HUES6 (cell line): Measurements from ENCODE around the gene CCR3.

ENCODE experiments used
- H3K27ac ChIP-seq: 2 replicates; pipeline ENCODE4 v1.7.0; 2013; ENCODE audit warnings: low read depth, mild to moderate bottlenecking, low read length, inconsistent platforms
- H3K27me3 ChIP-seq: 2 replicates; pipeline ENCODE4 v1.6.1; 2013; ENCODE audit warnings: low read length; ENCODE audit not compliant: control insufficient read depth, insufficient read depth
- H3K36me3 ChIP-seq: 2 replicates; pipeline ENCODE4 v1.6.1; 2013; ENCODE audit warnings: low read length; ENCODE audit not compliant: control insufficient read depth, insufficient read depth
- H3K4me1 ChIP-seq: 2 replicates; pipeline ENCODE4 v1.6.1; 2013; ENCODE audit warnings: low read length; ENCODE audit not compliant: control insufficient read depth, insufficient read depth
- H3K4me3 ChIP-seq: 2 replicates; pipeline ENCODE4 v1.5.1; 2013; ENCODE audit warnings: low read depth, low read length
- H3K9ac ChIP-seq: one replicate; pipeline ENCODE4 v1.6.1; 2013; ENCODE audit warnings: mild to moderate bottlenecking, low read length
- H3K9me3 ChIP-seq: 2 replicates; pipeline ENCODE4 v1.6.1; 2013; ENCODE audit warnings: low read depth, low read length; ENCODE audit not compliant: control insufficient read depth, insufficient read depth

Gene CCR3

GRCh38 chr3:46221391-46221790 is 20.9 kb upstream of the CCR3 start:
- no peaks in the 10 kb centered on the region for H3K36me3 ChIP-seq
- peaks cover 4% of the 10 kb centered on the region; the same call in 1 of the 2 replicates for H3K9me3 ChIP-seq
- H3K27ac ChIP-seq = no peak overlapping the region
- no peaks in the 10 kb centered on the region for H3K27me3 ChIP-seq
- no peak overlapping the region for H3K4me3 ChIP-seq
- H3K4me1 ChIP-seq = no peaks in the 10 kb centered on the region
- H3K9ac ChIP-seq = no peak overlapping the region

GRCh38 chr3:46221938-46222337 is 20.3 kb upstream of the CCR3 start:
- H3K4me3 ChIP-seq = no peak overlapping the region
- no peaks in the 10 kb centered on the region for H3K27me3 ChIP-seq
- no peaks in the 10 kb centered on the region for H3K4me1 ChIP-seq
- H3K36me3 ChIP-seq = no peaks in the 10 kb centered on the region
- H3K9ac ChIP-seq = no peak overlapping the region
- no peak overlapping the region for H3K27ac ChIP-seq
- peaks cover 6% of the 10 kb centered on the region; the same call in 1 of the 2 replicates for H3K9me3 ChIP-seq

GRCh38 chr3:46222435-46223161 is 19.7 kb upstream of the CCR3 start:
- H3K4me1 ChIP-seq = no peaks in the 10 kb centered on the region
- H3K9ac ChIP-seq = no peak overlapping the region
- no peak overlapping the region for H3K27ac ChIP-seq
- no peaks in the 10 kb centered on the region for H3K27me3 ChIP-seq
- no peak overlapping the region for H3K4me3 ChIP-seq
- H3K36me3 ChIP-seq = no peaks in the 10 kb centered on the region
- peaks cover 6% of the 10 kb centered on the region; the same call in 1 of the 2 replicates for H3K9me3 ChIP-seq

GRCh38 chr3:46228260-46229242 is 13.7 kb upstream of the CCR3 start:
- Histone ChIP-seq H3K9ac (no peak overlapping the region), H3K36me3 (no peaks in the 10 kb centered on the region), H3K27me3 (no peaks in the 10 kb centered on the region), H3K4me3 (no peak overlapping the region), H3K27ac (no peak overlapping the region), H3K9me3 (peaks cover 3% of the 10 kb centered on the region; the same call in 1 of the 2 replicates), H3K4me1 (no peaks in the 10 kb centered on the region)

GRCh38 chr3:46231323-46231722 is 10.9 kb upstream of the CCR3 start:
- Histone ChIP-seq H3K9me3 (peaks cover 3% of the 10 kb centered on the region; the same call in 1 of the 2 replicates), H3K36me3 (no peaks in the 10 kb centered on the region), H3K27me3 (no peaks in the 10 kb centered on the region), H3K4me1 (no peaks in the 10 kb centered on the region), H3K27ac (no peak overlapping the region), H3K9ac (no peak overlapping the region), H3K4me3 (no peak overlapping the region)

GRCh38 chr3:46233194-46233593 is 9.1 kb upstream of the CCR3 start:
- Histone ChIP-seq H3K9ac (no peak overlapping the region), H3K36me3 (no peaks in the 10 kb centered on the region), H3K27me3 (no peaks in the 10 kb centered on the region), H3K4me3 (no peak overlapping the region), H3K27ac (no peak overlapping the region), H3K4me1 (no peaks in the 10 kb centered on the region), H3K9me3 (no peaks in the 10 kb centered on the region)

- Histone ChIP-seq H3K36me3 (no peaks in the 10 kb centered on the region), H3K27me3 (no peaks in the 10 kb centered on the region), H3K4me1 (peaks cover 11% of the 10 kb centered on the region), H3K27ac (no peak overlapping the region), H3K9ac (no peak overlapping the region), H3K4me3 (no peak overlapping the region), H3K9me3 (no peaks in the 10 kb centered on the region)
Observed at GRCh38 chr3:46235425-46235824, 6.8 kb upstream of the CCR3 start.

- Histone ChIP-seq H3K9ac (no peak overlapping the region), H3K4me1 (peaks cover 11% of the 10 kb centered on the region), H3K36me3 (no peaks in the 10 kb centered on the region), H3K27ac (no peak overlapping the region), H3K4me3 (no peak overlapping the region), H3K27me3 (no peaks in the 10 kb centered on the region), H3K9me3 (no peaks in the 10 kb centered on the region)
Observed at GRCh38 chr3:46236294-46237054, 5.8 kb upstream of the CCR3 start.

GRCh38 chr3:46238386-46238785 is 3.9 kb upstream of the CCR3 start:
- Histone ChIP-seq H3K36me3 (no peaks in the 10 kb centered on the region), H3K9me3 (no peaks in the 10 kb centered on the region), H3K9ac (no peak overlapping the region), H3K27ac (no peak overlapping the region), H3K27me3 (no peaks in the 10 kb centered on the region), H3K4me3 (no peak overlapping the region), H3K4me1 (peaks cover 11% of the 10 kb centered on the region)

GRCh38 chr3:46239301-46239938 is 2.8 kb upstream of the CCR3 start:
- Histone ChIP-seq H3K9me3 (no peaks in the 10 kb centered on the region), H3K27me3 (no peaks in the 10 kb centered on the region), H3K4me3 (no peak overlapping the region), H3K9ac (no peak overlapping the region), H3K27ac (no peak overlapping the region), H3K36me3 (no peaks in the 10 kb centered on the region), H3K4me1 (peaks cover 11% of the 10 kb centered on the region)
